HepG2 (cell line): ENCODE results near the gene LIMK2. TPM values are rescaled to one million over a fixed set of nuclear protein-coding genes. Genes with fewer than 3 reads are reported as not detected.

Experiments
- CBX1 ChIP-seq: IDR thresholded peaks from one replicate; pipeline ENCODE4 v1.6.1; 2016; ENCODE audit warnings: antibody characterized with exemption, low read depth
- FLYWCH1 ChIP-seq: sonication (generic); formaldehyde crosslinking; IDR thresholded peaks from 2 replicates; pipeline ENCODE4 v1.8.1; 2023; ENCODE audit warnings: mild to moderate bottlenecking, missing genetic modification reagents
- FOXJ3 ChIP-seq: sonication (generic); formaldehyde crosslinking; IDR thresholded peaks from 2 replicates; pipeline ENCODE4 v1.4.0; 2020; ENCODE audit warnings: missing genetic modification reagents, mild to moderate bottlenecking, borderline replicate concordance
- HNF1B ChIP-seq: sonication (generic); formaldehyde crosslinking; IDR thresholded peaks from 2 replicates; pipeline ENCODE4 v1.5.1; 2020; ENCODE audit warnings: mild to moderate bottlenecking, moderate library complexity, missing genetic modification reagents
- HNRNPL ChIP-seq: fragments of 200-400 bp; formaldehyde crosslinking; IDR thresholded peaks from 2 replicates; pipeline ENCODE4 v1.6.1; 2017; ENCODE audit warnings: mild to moderate bottlenecking, low read depth, low read length
- IRF9 ChIP-seq: sonication (generic); formaldehyde crosslinking; IDR thresholded peaks from 2 replicates; pipeline ENCODE4 v1.8.0; 2022; ENCODE audit warnings: missing genetic modification reagents, mild to moderate bottlenecking, borderline replicate concordance
- ISL2 ChIP-seq: sonication (generic); formaldehyde crosslinking; IDR thresholded peaks from 2 replicates; pipeline ENCODE4 v1.5.0; 2020; ENCODE audit warnings: missing genetic modification reagents
- ISX ChIP-seq: sonication (generic); formaldehyde crosslinking; conservative IDR thresholded peaks from 2 replicates; pipeline ENCODE4 v1.5.0; 2020; ENCODE audit warnings: missing genetic modification reagents
- NFKBIZ ChIP-seq: IDR thresholded peaks from 2 replicates; pipeline ENCODE4 v1.6.1; 2018; ENCODE audit warnings: missing genetic modification reagents, missing compliant biosample characterization
- RFXAP ChIP-seq: sonication (generic); formaldehyde crosslinking; IDR thresholded peaks from 2 replicates; pipeline ENCODE4 v1.4.0; 2020; ENCODE audit warnings: missing genetic modification reagents, borderline replicate concordance
- SIX1 ChIP-seq: sonication (generic); formaldehyde crosslinking; IDR thresholded peaks from 2 replicates; pipeline ENCODE4 v1.4.0; 2020; ENCODE audit warnings: missing genetic modification reagents, borderline replicate concordance
- ZBTB33 ChIP-seq: sonication (generic); formaldehyde crosslinking; IDR thresholded peaks from 2 replicates; pipeline ENCODE4 v1.4.0; 2020; ENCODE audit warnings: missing genetic modification reagents
- ZC3H4 ChIP-seq: sonication (generic); formaldehyde crosslinking; IDR thresholded peaks from 2 replicates; pipeline ENCODE4 v1.4.0; 2020; ENCODE audit warnings: missing genetic modification reagents, borderline replicate concordance
- ZNF143 ChIP-seq: sonication (generic); formaldehyde crosslinking; IDR thresholded peaks from 2 replicates; pipeline ENCODE4 v1.4.0; 2020; ENCODE audit warnings: missing genetic modification reagents
- ZNF160 ChIP-seq: sonication (generic); formaldehyde crosslinking; IDR thresholded peaks from 2 replicates; pipeline ENCODE4 v1.8.0; 2022; ENCODE audit warnings: mild to moderate bottlenecking, inconsistent platforms, missing genetic modification reagents
- ZNF331 ChIP-seq: sonication (generic); formaldehyde crosslinking; IDR thresholded peaks from 2 replicates; pipeline ENCODE4 v1.4.0; 2020; ENCODE audit warnings: missing genetic modification reagents
- ZNF362 ChIP-seq: sonication (generic); formaldehyde crosslinking; IDR thresholded peaks from 2 replicates; pipeline ENCODE4 v1.4.0; 2020; ENCODE audit warnings: missing genetic modification reagents, mild to moderate bottlenecking, borderline replicate concordance
- ZNF501 ChIP-seq: sonication (generic); formaldehyde crosslinking; IDR thresholded peaks from 2 replicates; pipeline ENCODE4 v1.5.1; 2020; ENCODE audit warnings: mild to moderate bottlenecking, moderate library complexity, missing genetic modification reagents
- ZNF549 ChIP-seq: sonication (generic); formaldehyde crosslinking; IDR thresholded peaks from 2 replicates; pipeline ENCODE4 v1.5.0; 2020; ENCODE audit warnings: missing genetic modification reagents
- ZNF639 ChIP-seq: conservative IDR thresholded peaks from 2 replicates; pipeline ENCODE4 v1.6.1; 2018; ENCODE audit warnings: missing genetic modification reagents
- ZNF775 ChIP-seq: sonication (generic); formaldehyde crosslinking; IDR thresholded peaks from 2 replicates; pipeline ENCODE4 v1.4.0; 2020; ENCODE audit warnings: missing genetic modification reagents, mild to moderate bottlenecking, moderate library complexity, borderline replicate concordance
- ZNF839 ChIP-seq: sonication (generic); formaldehyde crosslinking; IDR thresholded peaks from 2 replicates; pipeline ENCODE4 v1.4.0; 2020; ENCODE audit warnings: missing genetic modification reagents, mild to moderate bottlenecking, borderline replicate concordance
- polyA plus RNA-seq, 8 experiments: library from polyadenylated mRNA; depleted of rRNA in 3 of 8; stranded (reverse) in 7 of 8; unstranded in 1 of 8; fragments of >200 nt; fragmentation: Illumina TruSeq in 4 of 8; extraction: Trizol in 4 of 8; gene quantifications; 2 replicates each; pipeline versions ENCODE4 v1.2.1 to v1.2.3, GENCODE V29; 2011 to 2016; ENCODE audit warnings: low read depth in 4 of 8, missing spikeins in 1 of 8, mixed read lengths in 1 of 8; ENCODE audit not compliant: insufficient read depth in 1 of 8
- total RNA-seq, 5 experiments: library from RNA; depleted of rRNA; stranded (reverse); fragments of >200 nt; fragmentation: Illumina TruSeq; extraction: Trizol; gene quantifications; 2 replicates each; pipeline ENCODE4 v1.2.3, GENCODE V29; 2016; ENCODE audit warnings: low read depth in 1 of 5

Gene LIMK2
- total and polyA plus RNA-seq, 2 of the 13 experiments (the other 11 are each of a cell fraction or from before 2014, with no cell fraction given), result 20.9 to 29.8 TPM

GRCh38 chr22:31290494-31291471 is 78.7 kb downstream of the LIMK2 start (continued):
- TF ChIP-seq HNF1B (CRISPR knock-in tag), result no peak
- TF ChIP-seq ZNF775 (CRISPR knock-in tag), result no peak
- 0 out of 2 replicates have a peak, but pooled peaks have one; percentile 75 for TF ChIP-seq NFKBIZ (CRISPR knock-in tag)
- TF ChIP-seq ZNF143 (CRISPR knock-in tag), result no peak
- TF ChIP-seq HNRNPL, result no peak
- TF ChIP-seq ISX (CRISPR knock-in tag), result no peak
- TF ChIP-seq ZNF331 (CRISPR knock-in tag), result peak; percentile 67; the same call in 1 of the 2 replicates
- TF ChIP-seq SIX1 (CRISPR knock-in tag), result no peak
- TF ChIP-seq ZBTB33 (CRISPR knock-in tag), result no peak; the same call in 1 of the 2 replicates
- no peak for TF ChIP-seq FLYWCH1
- TF ChIP-seq ZNF501 (CRISPR knock-in tag), result peak; percentile 78
- peak; percentile 69 for TF ChIP-seq ZNF160 (CRISPR knock-in tag)
- TF ChIP-seq RFXAP (CRISPR knock-in tag), result peak; percentile 100
- TF ChIP-seq FOXJ3, result 0 out of 2 replicates have a peak, but pooled peaks have one; percentile 44
- no peak for TF ChIP-seq ZNF362 (CRISPR knock-in tag)
- TF ChIP-seq IRF9, result peak; percentile 98
- 0 out of 2 replicates have a peak, but pooled peaks have one; percentile 50 for TF ChIP-seq ZNF549 (CRISPR knock-in tag)
- peak; percentile 65; the same call in 1 of the 2 replicates for TF ChIP-seq ISL2 (CRISPR knock-in tag)
- no peak for TF ChIP-seq ZNF639 (CRISPR knock-in tag)
- TF ChIP-seq ZNF839 (CRISPR knock-in tag), result peak; percentile 33; the same call in 1 of the 2 replicates
- TF ChIP-seq CBX1, result peak; percentile 76
- TF ChIP-seq ZC3H4 (CRISPR knock-in tag), result no peak
